LNCaP clone FGC (cell line): ENCODE measurements around the gene CRYZ.

Source experiments
- DNase-seq: peaks from one replicate; pipeline ENCODE4 v3.0.0-alpha.2; 2011; ENCODE audit warnings: low read depth
- H3K4me3 ChIP-seq: 2 replicates; pipeline ENCODE4 v1.5.1; 2011; ENCODE audit warnings: mild to moderate bottlenecking, low read depth, low read length, control low read depth
- TF ChIP-seq, protein P1 (sequence below): IDR thresholded peaks from 2 replicates; pipeline ENCODE4 v1.5.1; 2012; ENCODE audit warnings: mild to moderate bottlenecking; ENCODE audit not compliant: control insufficient read depth, insufficient read depth; ENCODE audit errors: extremely low read depth

CRYZ gene

GRCh38 chr1:74729741-74730478, 2.9 kb downstream of the CRYZ start:
- TF ChIP-seq, protein P1, sequence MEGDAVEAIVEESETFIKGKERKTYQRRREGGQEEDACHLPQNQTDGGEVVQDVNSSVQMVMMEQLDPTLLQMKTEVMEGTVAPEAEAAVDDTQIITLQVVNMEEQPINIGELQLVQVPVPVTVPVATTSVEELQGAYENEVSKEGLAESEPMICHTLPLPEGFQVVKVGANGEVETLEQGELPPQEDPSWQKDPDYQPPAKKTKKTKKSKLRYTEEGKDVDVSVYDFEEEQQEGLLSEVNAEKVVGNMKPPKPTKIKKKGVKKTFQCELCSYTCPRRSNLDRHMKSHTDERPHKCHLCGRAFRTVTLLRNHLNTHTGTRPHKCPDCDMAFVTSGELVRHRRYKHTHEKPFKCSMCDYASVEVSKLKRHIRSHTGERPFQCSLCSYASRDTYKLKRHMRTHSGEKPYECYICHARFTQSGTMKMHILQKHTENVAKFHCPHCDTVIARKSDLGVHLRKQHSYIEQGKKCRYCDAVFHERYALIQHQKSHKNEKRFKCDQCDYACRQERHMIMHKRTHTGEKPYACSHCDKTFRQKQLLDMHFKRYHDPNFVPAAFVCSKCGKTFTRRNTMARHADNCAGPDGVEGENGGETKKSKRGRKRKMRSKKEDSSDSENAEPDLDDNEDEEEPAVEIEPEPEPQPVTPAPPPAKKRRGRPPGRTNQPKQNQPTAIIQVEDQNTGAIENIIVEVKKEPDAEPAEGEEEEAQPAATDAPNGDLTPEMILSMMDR: no peak
- DNase-seq: no peak
- no peak overlapping the region for H3K4me3 ChIP-seq

DNA sequence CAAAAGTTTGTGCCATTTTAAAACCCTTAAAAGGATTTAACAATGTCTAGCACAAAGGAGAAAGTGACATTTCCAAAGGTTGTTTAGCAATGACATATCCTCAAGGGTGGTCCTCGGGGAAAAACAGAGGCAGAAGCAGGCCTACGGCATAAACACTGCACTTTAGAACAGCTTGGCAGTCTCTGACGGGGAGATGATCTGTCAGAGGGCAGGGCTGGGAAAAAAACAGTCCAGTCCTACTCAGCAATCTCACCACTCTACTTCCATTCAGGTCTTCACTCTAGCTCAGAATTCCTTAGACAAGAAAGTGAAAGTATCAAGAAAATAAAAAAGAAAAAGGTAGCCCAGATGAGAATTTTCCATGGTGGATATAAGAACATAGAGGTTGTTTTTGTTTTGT, 4.1 kb downstream of the CRYZ start:
- DNase-seq: no peak
- TF ChIP-seq, protein P1: no peak
- H3K4me3 ChIP-seq: no peak overlapping the region

- TF ChIP-seq, protein P1: no peak
- no peak overlapping the region for H3K4me3 ChIP-seq
- no peak for DNase-seq
These were observed 6.8 kb downstream of the CRYZ start for GRCh38 chr1:74726063-74726462.

DNA sequence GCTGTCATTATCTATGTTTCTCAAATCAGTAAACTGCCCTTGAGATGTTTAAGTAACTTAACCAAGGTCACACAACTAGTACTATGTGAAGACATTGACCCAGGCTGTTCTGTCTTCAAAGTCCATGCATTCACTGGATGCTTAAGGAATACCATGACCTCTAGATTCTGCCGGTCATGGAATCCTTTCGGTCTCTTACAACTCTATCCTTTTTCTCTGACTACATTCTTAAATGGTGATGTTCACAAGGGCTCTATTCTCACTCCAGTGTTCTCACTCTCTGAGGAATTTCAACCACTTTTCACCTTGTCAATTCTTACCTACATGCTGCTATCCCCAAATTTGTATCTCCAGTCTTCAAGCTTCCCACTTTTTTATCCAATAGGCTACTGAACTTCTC, 15.2 kb downstream of the CRYZ start:
- no peak for DNase-seq
- H3K4me3 ChIP-seq: no peak overlapping the region
- TF ChIP-seq, protein P1: no peak

DNA sequence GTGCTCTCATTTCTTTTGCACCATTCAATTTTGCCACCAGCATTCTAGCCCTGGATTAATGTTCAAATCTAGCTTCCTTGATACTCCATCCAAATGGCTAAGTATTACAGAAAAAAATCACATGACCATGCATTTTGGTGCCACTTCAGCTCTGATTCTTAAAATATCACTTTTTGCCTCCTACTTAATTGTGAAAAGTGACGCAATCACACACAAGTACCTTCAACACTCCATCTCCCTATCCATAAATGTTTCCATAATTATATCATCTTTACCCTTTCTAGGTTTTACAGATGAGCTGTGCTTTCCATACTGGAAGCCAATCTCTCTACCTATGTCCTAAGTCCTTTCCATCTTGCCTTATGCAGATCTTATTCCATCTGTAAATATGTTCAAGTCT, 16.0 kb downstream of the CRYZ start:
- TF ChIP-seq, protein P1: no peak
- no peak overlapping the region for H3K4me3 ChIP-seq
- DNase-seq: no peak

GRCh38 chr1:74715806-74716205, 17.0 kb downstream of the CRYZ start:
- TF ChIP-seq, protein P1: no peak
- no peak for DNase-seq
- H3K4me3 ChIP-seq: no peak overlapping the region

- TF ChIP-seq, protein P1: no peak
- no peak overlapping the region for H3K4me3 ChIP-seq
- DNase-seq: no peak
These were observed 17.7 kb downstream of the CRYZ start for GRCh38 chr1:74715236-74715502.
